HCT116 (cell line): Measurements from ENCODE around the gene HIBADH.

Experiments used
- CBX3 ChIP-seq: IDR thresholded peaks from 2 replicates; pipeline ENCODE4 v1.6.1; 2012; ENCODE audit warnings: low read depth
- EZH2 ChIP-seq: fragments of 200-600 bp; sonication (generic); IDR thresholded peaks from 2 replicates; pipeline ENCODE4 v1.6.1; 2017; ENCODE audit warnings: antibody characterized with exemption, mixed run types
- EZH2phosphoT487 ChIP-seq: fragments of 200-600 bp; IDR thresholded peaks from 2 replicates; pipeline ENCODE4 v1.6.1; 2018; ENCODE audit warnings: antibody characterized with exemption, borderline replicate concordance
- JUND ChIP-seq: IDR thresholded peaks from 2 replicates; pipeline ENCODE4 v1.6.1; 2012
- POLR2A ChIP-seq: IDR thresholded peaks from 2 replicates; pipeline ENCODE4 v1.7.0; 2011; ENCODE audit warnings: borderline replicate concordance; ENCODE audit not compliant: insufficient read depth, insufficient read length; ENCODE audit errors: extremely low read depth
- POLR2AphosphoS5 ChIP-seq: IDR thresholded peaks from 2 replicates; pipeline ENCODE4 v1.6.1; 2011; ENCODE audit warnings: mild to moderate bottlenecking, low read depth, low read length, moderate library complexity
- RAD21 ChIP-seq: IDR thresholded peaks from 2 replicates; pipeline ENCODE4 v1.6.1; 2012; ENCODE audit warnings: low read depth, mild to moderate bottlenecking
- TCF7L2 ChIP-seq: IDR thresholded peaks from 2 replicates; pipeline ENCODE4 v1.7.0; 2011; ENCODE audit warnings: borderline replicate concordance, inconsistent platforms; ENCODE audit not compliant: insufficient read depth, insufficient read length; ENCODE audit errors: extremely low read depth
- TF ChIP-seq, protein P1 (sequence below), 3 experiments: fragments of 200-600 bp in 1 of 3; sonication (generic) in 1 of 3; IDR thresholded peaks in 2 of 3; conservative IDR thresholded peaks in 1 of 3; 2 replicates each; pipeline ENCODE4 v1.5.1; 2012 to 2017; ENCODE audit warnings: low read depth in 2 of 3, low read length in 2 of 3, antibody characterized with exemption in 1 of 3, borderline replicate concordance in 1 of 3, control low read depth in 1 of 3, mild to moderate bottlenecking in 1 of 3, mixed read lengths in 1 of 3, mixed run types in 1 of 3, moderate library complexity in 1 of 3; ENCODE audit not compliant: insufficient read depth in 1 of 3

DNA sequence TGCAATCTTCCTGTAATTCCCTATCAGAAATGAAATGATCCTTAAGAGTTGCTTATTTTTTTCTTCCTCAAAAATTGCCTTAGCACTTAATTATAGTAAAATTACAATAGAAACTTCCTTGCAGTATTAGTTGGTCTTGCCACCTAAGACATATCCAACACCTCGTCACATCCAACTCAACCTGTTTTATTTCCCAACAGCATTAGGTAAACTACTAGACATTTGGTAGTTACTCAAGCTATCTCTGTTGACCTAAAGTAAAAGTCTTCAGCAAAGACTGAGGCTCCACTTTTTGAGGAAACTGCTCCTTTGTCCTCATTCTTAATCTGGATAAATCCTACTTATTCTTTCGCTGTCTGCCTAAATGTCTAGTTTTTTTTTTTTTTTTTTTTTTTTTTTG, 20.4 kb downstream of the HIBADH start:
- TF ChIP-seq, protein P1, sequence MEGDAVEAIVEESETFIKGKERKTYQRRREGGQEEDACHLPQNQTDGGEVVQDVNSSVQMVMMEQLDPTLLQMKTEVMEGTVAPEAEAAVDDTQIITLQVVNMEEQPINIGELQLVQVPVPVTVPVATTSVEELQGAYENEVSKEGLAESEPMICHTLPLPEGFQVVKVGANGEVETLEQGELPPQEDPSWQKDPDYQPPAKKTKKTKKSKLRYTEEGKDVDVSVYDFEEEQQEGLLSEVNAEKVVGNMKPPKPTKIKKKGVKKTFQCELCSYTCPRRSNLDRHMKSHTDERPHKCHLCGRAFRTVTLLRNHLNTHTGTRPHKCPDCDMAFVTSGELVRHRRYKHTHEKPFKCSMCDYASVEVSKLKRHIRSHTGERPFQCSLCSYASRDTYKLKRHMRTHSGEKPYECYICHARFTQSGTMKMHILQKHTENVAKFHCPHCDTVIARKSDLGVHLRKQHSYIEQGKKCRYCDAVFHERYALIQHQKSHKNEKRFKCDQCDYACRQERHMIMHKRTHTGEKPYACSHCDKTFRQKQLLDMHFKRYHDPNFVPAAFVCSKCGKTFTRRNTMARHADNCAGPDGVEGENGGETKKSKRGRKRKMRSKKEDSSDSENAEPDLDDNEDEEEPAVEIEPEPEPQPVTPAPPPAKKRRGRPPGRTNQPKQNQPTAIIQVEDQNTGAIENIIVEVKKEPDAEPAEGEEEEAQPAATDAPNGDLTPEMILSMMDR (IDR thresholded peaks at IDR 0.05 in 2 of 3, conservative IDR thresholded peaks at IDR 0.05 in 1 of 3; ENCODE audit: borderline replicate concordance in 1 of 3, insufficient read depth in 1 of 3, low read depth in 2 of 3, low read length in 2 of 3) = no peak
- no peak for TF ChIP-seq RAD21
- no peak for TF ChIP-seq POLR2A
- TF ChIP-seq CBX3 = no peak
- TF ChIP-seq JUND = no peak
- TF ChIP-seq TCF7L2 = no peak
- no peak for TF ChIP-seq EZH2
- no peak for TF ChIP-seq POLR2AphosphoS5
- TF ChIP-seq EZH2phosphoT487 = no peak
